Upper lobe of left lung (tissue), 6 donors: ENCODE results near the gene ABHD17A. TPM values are rescaled to one million over a fixed set of nuclear protein-coding genes. Genes with fewer than 3 reads are reported as not detected.

Source experiments
- ATAC-seq, 2 donors: fragments of 200-7000 bp; cut with Tn5 transposase; one replicate each; pipeline ENCODE4 v1.9.1; 2022; ENCODE audit warnings: mild to moderate bottlenecking in 2 of 2, moderate library complexity in 2 of 2; ENCODE audit not compliant: low FRiP score in 2 of 2
- DNase-seq, 2 donors: peaks; one replicate each; pipeline ENCODE4 v3.0.0-alpha.2; 2019 to 2020
- H3K27ac ChIP-seq, 4 donors: fragments of 200-600 bp; sonication (generic); one replicate each; pipeline ENCODE4 v1.5.1; 2016 to 2019
- H3K27me3 ChIP-seq, 4 donors: fragments of 200-600 bp; sonication (generic); one replicate each; pipeline ENCODE4 v1.5.1; 2017 to 2019
- H3K36me3 ChIP-seq, 4 donors: fragments of 200-600 bp; sonication (generic); one replicate each; pipeline ENCODE4 v1.5.1; 2016 to 2019
- H3K4me1 ChIP-seq, 4 donors: fragments of 200-600 bp; sonication (generic); one replicate each; pipeline ENCODE4 v1.5.1; 2018 to 2019
- H3K4me3 ChIP-seq, 4 donors: fragments of 200-600 bp; sonication (generic); one replicate each; pipeline ENCODE4 v1.5.1; 2017 to 2019; ENCODE audit warnings: mild to moderate bottlenecking in 2 of 4, moderate library complexity in 1 of 4
- H3K9me3 ChIP-seq, 4 donors: fragments of 200-600 bp; sonication (generic); one replicate each; pipeline ENCODE4 v1.5.1; 2018 to 2019
- EP300 ChIP-seq, 4 donors: sonication (generic); formaldehyde crosslinking; IDR thresholded peaks; one replicate each; pipeline ENCODE4 v1.5.1; 2017; ENCODE audit warnings: antibody characterized with exemption in 4 of 4, control low read depth in 2 of 4
- POLR2A ChIP-seq, 4 donors: fragments of 450-650 bp; IDR thresholded peaks; one replicate each; pipeline ENCODE4 v1.5.1; 2016 to 2017; ENCODE audit warnings: antibody characterized with exemption in 4 of 4, mild to moderate bottlenecking in 2 of 4
- POLR2AphosphoS5 ChIP-seq, 2 donors: sonication (generic); formaldehyde crosslinking; IDR thresholded peaks; one replicate each; pipeline ENCODE4 v1.5.1; 2017; ENCODE audit warnings: antibody characterized with exemption in 2 of 2
- WGBS, 2 donors: methylation state at CpG; one replicate each; pipeline ENCODE4 v1.1.5; 2017 to 2018; 5-methylcytosine and 5-hydroxymethylcytosine counted together
- total RNA-seq, 6 donors: library from RNA; depleted of rRNA in 4 of 6; stranded (reverse); fragments of >200 nt in 4 of 6; gene quantifications; one replicate each; pipeline versions ENCODE4 v1.1.0 to v1.2.1, GENCODE V29; 2016 to 2021
- TF ChIP-seq, protein P1 (sequence below), 6 experiments: fragments of 450-650 bp in 4 of 6; fragments of 200-600 bp in 2 of 6; sonication (generic) in 2 of 6; IDR thresholded peaks; one replicate each; pipeline ENCODE4 v1.5.1; 2016 to 2019; ENCODE audit warnings: antibody characterized with exemption in 6 of 6
- donor health status: DM: no; HTN: no; CAD: no; lungs with moderate emphysema.
- donor health status: DM: no; HTN: yes; CAD: no; lungs with severe emphysema.

Gene ABHD17A
- total RNA-seq, 6 donors from 2014 or later, result 63.4 to 143 (median 108) TPM

DNA sequence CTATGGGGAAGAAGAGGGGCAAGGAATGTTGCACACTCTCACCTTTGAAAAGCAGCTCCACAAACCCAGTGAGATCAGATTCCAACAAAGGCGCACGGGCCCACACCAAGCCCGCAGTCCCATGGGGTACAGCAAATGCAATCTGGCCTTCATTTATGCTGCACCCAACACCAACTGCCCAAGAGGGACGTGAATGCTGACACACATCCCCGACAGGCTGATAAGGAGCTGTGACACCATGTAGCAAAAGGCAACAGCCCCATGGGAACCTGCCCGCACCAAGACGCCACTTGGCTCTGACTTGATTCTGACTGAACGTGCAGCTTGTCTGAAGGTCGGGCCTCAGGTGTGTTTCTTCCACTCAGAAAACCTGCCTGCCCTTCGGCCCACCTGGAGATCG, 54.3 kb downstream of the ABHD17A start:
- TF ChIP-seq POLR2AphosphoS5 (IDR thresholded peaks at IDR 0.05) (no peak), EP300 (IDR thresholded peaks at IDR 0.05) (no peak), POLR2A (IDR thresholded peaks at IDR 0.05) (no peak)
- TF ChIP-seq, protein P1, sequence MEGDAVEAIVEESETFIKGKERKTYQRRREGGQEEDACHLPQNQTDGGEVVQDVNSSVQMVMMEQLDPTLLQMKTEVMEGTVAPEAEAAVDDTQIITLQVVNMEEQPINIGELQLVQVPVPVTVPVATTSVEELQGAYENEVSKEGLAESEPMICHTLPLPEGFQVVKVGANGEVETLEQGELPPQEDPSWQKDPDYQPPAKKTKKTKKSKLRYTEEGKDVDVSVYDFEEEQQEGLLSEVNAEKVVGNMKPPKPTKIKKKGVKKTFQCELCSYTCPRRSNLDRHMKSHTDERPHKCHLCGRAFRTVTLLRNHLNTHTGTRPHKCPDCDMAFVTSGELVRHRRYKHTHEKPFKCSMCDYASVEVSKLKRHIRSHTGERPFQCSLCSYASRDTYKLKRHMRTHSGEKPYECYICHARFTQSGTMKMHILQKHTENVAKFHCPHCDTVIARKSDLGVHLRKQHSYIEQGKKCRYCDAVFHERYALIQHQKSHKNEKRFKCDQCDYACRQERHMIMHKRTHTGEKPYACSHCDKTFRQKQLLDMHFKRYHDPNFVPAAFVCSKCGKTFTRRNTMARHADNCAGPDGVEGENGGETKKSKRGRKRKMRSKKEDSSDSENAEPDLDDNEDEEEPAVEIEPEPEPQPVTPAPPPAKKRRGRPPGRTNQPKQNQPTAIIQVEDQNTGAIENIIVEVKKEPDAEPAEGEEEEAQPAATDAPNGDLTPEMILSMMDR (IDR thresholded peaks at IDR 0.05), result no peak
- Histone ChIP-seq H3K27ac (no peak overlapping the region), H3K9me3 (no peaks in the 10 kb centered on the region), H3K4me3 (no peak overlapping the region), H3K4me1 (peaks cover 3 to 34% (median 16%) of the 10 kb centered on the region in 4 donors), H3K27me3 (no peaks in the 10 kb centered on the region), H3K36me3 (peaks cover 0 to 50% (median 32%) of the 10 kb centered on the region in 4 donors)
- WGBS, 2 donors, result 89 to 94% methylated on average over 10 to 11 of the region's 11 CpGs
- DNase-seq (no peak), ATAC-seq (no peak)

DNA sequence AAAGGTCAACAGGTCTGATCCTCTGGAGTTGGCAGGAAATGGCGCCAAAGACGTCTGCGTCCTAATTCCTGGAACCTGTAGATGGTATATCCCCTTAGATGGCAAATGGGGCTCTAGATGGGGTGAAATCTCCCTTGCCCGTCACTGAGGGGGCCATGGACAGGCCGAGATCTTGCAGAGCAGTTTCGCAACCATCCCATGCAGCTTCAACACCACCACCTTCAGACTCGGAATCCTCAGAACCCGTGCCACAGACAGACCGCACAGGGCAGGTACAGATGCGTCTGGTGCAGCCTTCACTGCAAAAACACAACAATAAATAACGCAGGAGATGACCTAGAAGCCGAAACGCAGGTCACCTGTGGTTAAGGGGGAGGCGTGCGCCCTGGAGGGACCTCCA, 54.7 kb downstream of the ABHD17A start:
- H3K27ac ChIP-seq, result no peak overlapping the region
- H3K27me3 ChIP-seq, result no peaks in the 10 kb centered on the region
- H3K36me3 ChIP-seq, result peaks cover 0 to 54% (median 34%) of the 10 kb centered on the region in 4 donors
- 87 to 88% methylated on average over 12 to 15 of the region's 15 CpGs for WGBS, 2 donors
- H3K4me3 ChIP-seq, result no peak overlapping the region
- DNase-seq (no peak), ATAC-seq (no peak)
- TF ChIP-seq, protein P1 (IDR thresholded peaks at IDR 0.05), result no peak
- no peak for TF ChIP-seq POLR2AphosphoS5 (IDR thresholded peaks at IDR 0.05)
- no peak for TF ChIP-seq POLR2A (IDR thresholded peaks at IDR 0.05)
- no peak for TF ChIP-seq EP300 (IDR thresholded peaks at IDR 0.05)
- peaks cover 3 to 34% (median 19%) of the 10 kb centered on the region in 4 donors for H3K4me1 ChIP-seq
- no peaks in the 10 kb centered on the region for H3K9me3 ChIP-seq

DNA sequence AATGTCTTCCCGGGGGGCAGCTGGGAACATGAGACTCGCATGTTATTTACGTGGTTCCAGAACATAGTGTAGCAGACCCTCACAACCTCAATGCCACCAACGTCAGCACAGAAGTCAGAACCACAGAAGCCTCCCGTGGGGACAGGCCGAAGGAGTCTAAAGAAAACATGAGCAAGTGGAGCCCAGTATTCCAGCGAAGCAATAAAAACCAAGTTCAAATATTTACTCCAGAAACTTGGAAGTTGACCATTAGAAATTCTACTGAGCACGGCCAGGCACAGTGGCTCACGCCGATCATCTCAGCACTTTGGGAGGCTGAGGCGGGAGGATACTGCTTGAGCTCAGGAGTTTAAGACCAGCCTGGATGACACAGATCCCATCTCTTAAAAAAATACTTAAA, 55.3 kb downstream of the ABHD17A start:
- TF ChIP-seq POLR2AphosphoS5 (IDR thresholded peaks at IDR 0.05) (no peak), EP300 (IDR thresholded peaks at IDR 0.05) (no peak), POLR2A (IDR thresholded peaks at IDR 0.05) (no peak)
- TF ChIP-seq, protein P1 (IDR thresholded peaks at IDR 0.05), result no peak
- no peak for ATAC-seq
- no peak overlapping the region for H3K27ac ChIP-seq
- peaks cover 0 to 60% (median 39%) of the 10 kb centered on the region in 4 donors for H3K36me3 ChIP-seq
- no peak overlapping the region for H3K4me3 ChIP-seq
- no peak for DNase-seq
- 94% methylated on average over 11 of the region's 11 CpGs for WGBS, 2 donors
- peaks cover 3 to 27% (median 19%) of the 10 kb centered on the region in 4 donors for H3K4me1 ChIP-seq
- no peaks in the 10 kb centered on the region for H3K27me3 ChIP-seq
- H3K9me3 ChIP-seq, result no peaks in the 10 kb centered on the region

DNA sequence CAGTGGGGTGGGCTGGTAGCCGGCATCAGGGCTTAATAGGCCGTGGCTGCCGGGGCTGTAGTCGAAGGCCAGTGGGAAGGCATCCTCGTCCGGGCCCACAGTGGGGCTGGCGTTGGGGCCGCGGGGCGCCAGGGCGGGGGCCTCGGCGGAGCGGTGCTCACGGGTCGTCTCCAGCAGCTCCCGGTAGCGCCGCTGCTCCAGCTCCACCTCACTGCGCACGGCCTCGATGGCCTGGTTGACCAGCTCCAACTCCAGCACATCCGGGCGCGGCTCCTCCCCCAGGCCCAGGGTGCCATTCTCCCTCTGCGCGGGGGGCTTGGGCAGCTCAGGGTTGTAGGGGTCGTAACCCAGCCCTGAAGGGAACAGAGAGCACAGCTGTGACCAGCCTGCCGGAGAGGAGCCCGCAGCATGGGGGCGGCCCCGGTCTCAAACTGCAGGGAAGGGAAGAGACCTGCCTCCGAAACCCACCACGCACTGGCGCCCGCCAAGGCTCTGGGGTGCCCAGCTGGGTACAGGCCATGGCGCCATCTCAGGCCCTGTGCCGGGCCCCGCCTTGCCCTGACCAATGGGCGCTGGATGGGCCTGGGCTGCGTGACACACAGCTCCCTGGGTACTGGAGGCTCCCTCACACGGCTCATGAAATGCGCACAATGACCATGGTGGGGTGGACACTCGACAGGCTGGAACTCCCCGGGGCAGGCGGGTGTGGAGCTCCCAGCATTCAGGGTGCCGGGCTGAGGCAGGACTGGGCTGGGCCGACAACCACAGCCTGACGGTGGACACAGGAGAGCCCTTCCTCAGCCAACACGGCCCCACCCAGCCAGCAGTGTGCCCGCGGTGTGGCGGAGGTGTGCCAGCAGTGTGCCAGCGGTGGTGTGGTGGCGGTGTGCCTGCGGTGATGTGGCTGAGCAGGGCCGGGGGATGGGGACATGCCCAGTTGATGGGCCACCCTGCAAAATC, 56.7 kb downstream of the ABHD17A start:
- H3K4me3 ChIP-seq, result no peak overlapping the region
- peak in 1 of 2 donors; percentile 12 for ATAC-seq
- TF ChIP-seq EP300 (IDR thresholded peaks at IDR 0.05) (no peak), POLR2AphosphoS5 (IDR thresholded peaks at IDR 0.05) (no peak), POLR2A (IDR thresholded peaks at IDR 0.05) (no peak)
- TF ChIP-seq, protein P1 (IDR thresholded peaks at IDR 0.05), result no peak
- no peaks in the 10 kb centered on the region for H3K27me3 ChIP-seq
- no peaks in the 10 kb centered on the region for H3K9me3 ChIP-seq
- H3K4me1 ChIP-seq, result peaks cover 3 to 14% (median 12%) of the 10 kb centered on the region in 4 donors
- 94% methylated on average over 15 to 46 of the region's 57 CpGs for WGBS, 2 donors
- peak in 1 of 2 donors; percentile 82 for DNase-seq
- peaks cover under 1 to 74% (median 47%) of the 10 kb centered on the region in 4 donors for H3K36me3 ChIP-seq
- no peak overlapping the region for H3K27ac ChIP-seq
